NB4 (cell line): ENCODE measurements around the gene VPS13C.

Source experiments
- DNase-seq: peaks from one replicate; pipeline ENCODE4 v3.0.0; 2010; ENCODE audit warnings: low read depth
- H3K4me3 ChIP-seq: one replicate; pipeline ENCODE4 v1.5.1; 2011; ENCODE audit warnings: mild to moderate bottlenecking, low read depth, low read length, moderate library complexity
- CTCF ChIP-seq: IDR thresholded peaks from one replicate; pipeline ENCODE4 v1.5.1; 2012; ENCODE audit warnings: low read depth, low read length
- MAX ChIP-seq: IDR thresholded peaks from 2 replicates; pipeline ENCODE4 v1.6.1; 2011; ENCODE audit warnings: low read depth, low read length
- MYC ChIP-seq: IDR thresholded peaks from 2 replicates; pipeline ENCODE4 v1.6.1; 2011; ENCODE audit warnings: low read depth, low read length
- POLR2A ChIP-seq: IDR thresholded peaks from 2 replicates; pipeline ENCODE4 v1.6.1; 2011; ENCODE audit warnings: mild to moderate bottlenecking; ENCODE audit not compliant: insufficient read length; ENCODE audit errors: extremely low read depth

Gene VPS13C

GRCh38 chr15:62099094-62099601, 38.9 kb upstream of the VPS13C start:
- TF ChIP-seq MYC (no peak), MAX (no peak), POLR2A (no peak)
- H3K4me3 ChIP-seq = no peak overlapping the region
- peak; percentile 14 for DNase-seq

GRCh38 chr15:62094388-62094787, 34.1 kb upstream of the VPS13C start:
- H3K4me3 ChIP-seq = no peak overlapping the region
- no peak for DNase-seq
- TF ChIP-seq POLR2A (no peak), CTCF (no peak), MYC (no peak)

GRCh38 chr15:62093809-62094208, 33.6 kb upstream of the VPS13C start:
- no peak for TF ChIP-seq CTCF
- TF ChIP-seq MAX = no peak
- no peak for TF ChIP-seq MYC
- no peak for TF ChIP-seq POLR2A
- no peak overlapping the region for H3K4me3 ChIP-seq
- no peak for DNase-seq

GRCh38 chr15:62090988-62091387, 30.7 kb upstream of the VPS13C start:
- no peak for DNase-seq
- TF ChIP-seq MYC (no peak), CTCF (no peak), POLR2A (no peak), MAX (no peak)
- no peak overlapping the region for H3K4me3 ChIP-seq

- no peak overlapping the region for H3K4me3 ChIP-seq
- DNase-seq = no peak
- no peak for TF ChIP-seq MYC
- TF ChIP-seq POLR2A = no peak
- no peak for TF ChIP-seq MAX
- no peak for TF ChIP-seq CTCF
These were observed 29.4 kb upstream of the VPS13C start for GRCh38 chr15:62089616-62090015.

- DNase-seq = no peak
- TF ChIP-seq CTCF = no peak
- no peak for TF ChIP-seq MAX
- no peak for TF ChIP-seq MYC
- no peak for TF ChIP-seq POLR2A
- no peak overlapping the region for H3K4me3 ChIP-seq
These were observed 28.1 kb upstream of the VPS13C start for GRCh38 chr15:62088353-62088693.
